ENCODE measurements around the gene USH1G. TPM values are rescaled to one million over a fixed set of nuclear protein-coding genes. Genes with fewer than 3 reads are reported as not detected.

The USH1G gene
- total and polyA plus RNA-seq, 7 donors, result not detected

DNA sequence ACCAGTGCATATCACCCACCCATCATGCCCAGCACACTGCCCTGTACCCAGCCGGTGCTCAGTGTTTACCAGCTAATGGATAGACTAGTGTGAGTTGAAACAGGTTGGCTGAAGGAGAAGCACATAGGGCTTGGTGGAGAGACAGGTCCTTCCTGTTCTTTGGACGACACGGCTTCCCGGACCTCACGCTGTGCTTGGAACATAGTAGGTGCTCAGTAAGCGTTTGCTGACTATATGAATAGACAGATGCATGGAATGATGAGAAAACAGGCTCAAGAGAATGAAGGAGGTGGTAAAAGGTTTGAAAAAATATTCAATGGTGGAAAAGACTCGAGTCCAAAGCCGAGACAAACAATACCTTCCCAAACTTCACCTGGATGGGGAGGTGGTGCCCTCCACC, 22.8 kb downstream of the USH1G start:
- 81 to 85% (median 85%) methylated on average over 8 of the region's 8 CpGs for WGBS, 3 donors
- DNase-seq (peak in 1 of 2 donors; percentile 0), ATAC-seq (no peak)

GRCh38 chr17:74898376-74898946, 24.6 kb downstream of the USH1G start:
- Histone ChIP-seq H3K27me3 (ENCODE audit: insufficient read depth in 3 of 3, low read length in 2 of 3) (peaks cover 0 to 42% (median 16%) of the 10 kb centered on the region in 3 donors), H3K4me3 (no peak overlapping the region), H3K36me3 (ENCODE audit: insufficient read depth in 1 of 2, low read depth in 1 of 2) (no peaks in the 10 kb centered on the region), H3K9me3 (no peaks in the 10 kb centered on the region), H3K4me1 (no peaks in the 10 kb centered on the region), H3K27ac (no peak overlapping the region)
- intact Hi-C loops (cut with DNase I), result no loop called here
- no peak for TF ChIP-seq CTCF (IDR thresholded peaks at IDR 0.05)
- DNase-seq (no peak), ATAC-seq (no peak)
- 76 to 77% (median 76%) methylated on average over 11 of the region's 11 CpGs for WGBS, 3 donors

More for the DNA sequence above, 22.8 kb downstream of the USH1G start:
- H3K4me1 ChIP-seq, result no peaks in the 10 kb centered on the region
- H3K27ac ChIP-seq, result no peak overlapping the region
- H3K27me3 ChIP-seq (ENCODE audit: insufficient read depth in 3 of 3, low read length in 2 of 3), result peaks cover 0 to 39% (median 10%) of the 10 kb centered on the region in 3 donors
- intact Hi-C loops (cut with DNase I), result loop anchor here in 1 of 2 donors (10.0 kb wide), 1 partner anchor 65 kb away; no protein-coding TSS in a partner anchor
- H3K4me3 ChIP-seq, result no peak overlapping the region
- H3K36me3 ChIP-seq (ENCODE audit: insufficient read depth in 1 of 2, low read depth in 1 of 2), result no peaks in the 10 kb centered on the region
- no peak for TF ChIP-seq CTCF (IDR thresholded peaks at IDR 0.05)
- H3K9me3 ChIP-seq, result no peaks in the 10 kb centered on the region

DNA sequence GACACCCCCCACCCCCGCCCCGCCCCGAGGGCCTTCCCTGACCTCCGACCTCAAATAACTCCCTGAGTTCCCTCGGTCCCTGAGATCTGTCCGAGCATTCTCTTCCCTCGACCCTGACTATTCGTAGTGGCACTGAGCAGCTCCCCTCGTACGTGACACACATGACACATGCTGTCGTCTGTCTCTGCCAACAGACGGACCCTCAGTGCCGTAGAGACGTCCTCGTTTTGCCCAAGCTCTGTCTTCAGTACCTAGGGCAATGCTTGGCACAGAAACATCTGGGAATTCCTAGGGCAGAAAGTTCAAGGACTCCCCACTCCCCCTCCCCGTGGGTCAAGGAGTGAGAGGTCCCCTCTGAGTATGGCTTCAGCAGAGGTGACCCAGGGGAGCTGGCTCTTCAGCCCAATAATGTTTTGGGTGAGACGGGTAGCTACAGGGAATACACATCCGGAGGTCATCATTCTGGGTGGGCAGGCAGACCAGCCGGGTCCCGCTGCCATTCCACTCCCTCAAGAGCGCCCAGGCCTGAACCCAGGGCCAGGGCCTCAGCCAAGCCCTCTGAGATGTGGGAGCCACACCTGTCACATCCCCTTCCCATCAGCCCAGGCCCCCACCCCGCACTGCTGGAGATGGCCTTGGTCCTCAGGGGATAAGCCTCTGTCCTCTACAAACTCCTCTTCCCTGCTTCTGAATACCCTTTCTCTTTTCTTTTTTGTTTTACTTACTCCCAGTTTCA, 29.0 kb downstream of the USH1G start:
- TF ChIP-seq CTCF (IDR thresholded peaks at IDR 0.05), result no peak
- no peak for ATAC-seq
- peaks cover 0 to 66% (median 18%) of the 10 kb centered on the region in 3 donors for H3K27me3 ChIP-seq (ENCODE audit: insufficient read depth in 3 of 3, low read length in 2 of 3)

GRCh38 chr17:74892974-74893911, 29.8 kb downstream of the USH1G start, which contains the start of gene FADS6:
FADS6 (minus strand) TSS chr17:74893633; CDS start chr17:74893595, 38 bp downstream.
- DNase-seq (no peak), ATAC-seq (peak in 2 of 4 donors; percentile 26 to 36)
- no peak for TF ChIP-seq CTCF (IDR thresholded peaks at IDR 0.05)
- H3K4me3 ChIP-seq, result peak within 1 kb of the TSS; percentile 47
- H3K36me3 ChIP-seq (ENCODE audit: insufficient read depth in 1 of 2, low read depth in 1 of 2), result no peaks in the 10 kb centered on the region
- H3K27me3 ChIP-seq (ENCODE audit: insufficient read depth in 3 of 3, low read length in 2 of 3), result peaks cover 0 to 71% (median 20%) of the 10 kb centered on the region in 3 donors
- intact Hi-C loops (cut with DNase I), result no loop called here
- no peaks in the 10 kb centered on the region for H3K9me3 ChIP-seq
- H3K27ac ChIP-seq, result no peak within 1 kb of the TSS
- H3K4me1 ChIP-seq, result no peaks in the 10 kb centered on the region
- WGBS, 3 donors, result 3 to 4% (median 3%) methylated on average over 67 to 86 of the region's 86 CpGs

More for the DNA sequence above, 29.0 kb downstream of the USH1G start:
- Histone ChIP-seq H3K36me3 (ENCODE audit: insufficient read depth in 1 of 2, low read depth in 1 of 2) (no peaks in the 10 kb centered on the region), H3K27ac (no peak overlapping the region), H3K4me3 (peak overlapping the region; percentile 47), H3K4me1 (no peaks in the 10 kb centered on the region), H3K9me3 (no peaks in the 10 kb centered on the region)
- 22 to 29% (median 24%) methylated on average over 20 to 22 of the region's 22 CpGs for WGBS, 3 donors
- DNase-seq, result no peak
- intact Hi-C loops (cut with DNase I), result no loop called here

Data from psoas muscle (tissue), 8 donors.